ENCODE data around the gene ACMSD. TPM values are rescaled to one million over a fixed set of nuclear protein-coding genes. Genes with fewer than 3 reads are reported as not detected.
A peak's percentile ranks its signal among the peaks of the same experiment; 100 is the strongest.

The ACMSD gene
- total and polyA plus RNA-seq, 2 donors, result not detected

GRCh38 chr2:134924912-134925311 lies 86.5 kb downstream of the ACMSD start:
- Histone ChIP-seq H3K4me3 (ENCODE audit: low read depth, low read length) (no peak overlapping the region), H3K36me3 (ENCODE audit: insufficient read depth) (no peaks in the 10 kb centered on the region), H3K27ac (ENCODE audit: low read depth) (no peak overlapping the region), H3K4me1 (ENCODE audit: insufficient read depth) (peaks cover 4% of the 10 kb centered on the region)
- WGBS, result 97% methylated on average over 1 of the region's 1 CpG
- DNase-seq (ENCODE audit: extremely low spot score), result no peak

- Histone ChIP-seq H3K4me1 (ENCODE audit: insufficient read depth) (peaks cover 4% of the 10 kb centered on the region), H3K36me3 (ENCODE audit: insufficient read depth) (no peaks in the 10 kb centered on the region), H3K27ac (ENCODE audit: low read depth) (no peak overlapping the region), H3K4me3 (ENCODE audit: low read depth, low read length) (no peak overlapping the region)
- no peak for DNase-seq (ENCODE audit: extremely low spot score)
- WGBS, result 73% methylated on average over 3 of the region's 3 CpGs
These were observed 88.0 kb downstream of the ACMSD start for GRCh38 chr2:134926231-134926931.

GRCh38 chr2:134927195-134927594 lies 88.8 kb downstream of the ACMSD start:
- Histone ChIP-seq H3K27ac (ENCODE audit: low read depth) (no peak overlapping the region), H3K4me1 (ENCODE audit: insufficient read depth) (peaks cover 4% of the 10 kb centered on the region), H3K4me3 (ENCODE audit: low read depth, low read length) (no peak overlapping the region), H3K36me3 (ENCODE audit: insufficient read depth) (no peaks in the 10 kb centered on the region)
- WGBS, result 63% methylated on average over 3 of the region's 3 CpGs
- DNase-seq (ENCODE audit: extremely low spot score), result no peak

- Histone ChIP-seq H3K4me1 (ENCODE audit: insufficient read depth) (peaks cover 2% of the 10 kb centered on the region), H3K27ac (ENCODE audit: low read depth) (peak overlapping the region; percentile 56), H3K4me3 (ENCODE audit: low read depth, low read length) (no peak overlapping the region), H3K36me3 (ENCODE audit: insufficient read depth) (no peaks in the 10 kb centered on the region)
- 91% methylated on average over 3 of the region's 3 CpGs for WGBS
- no peak for DNase-seq (ENCODE audit: extremely low spot score)
These were observed 94.6 kb downstream of the ACMSD start for GRCh38 chr2:134932864-134933526.

GRCh38 chr2:134933732-134934131 lies 95.3 kb downstream of the ACMSD start:
- H3K4me1 ChIP-seq (ENCODE audit: insufficient read depth), result peaks cover 2% of the 10 kb centered on the region
- no peak overlapping the region for H3K27ac ChIP-seq (ENCODE audit: low read depth)
- H3K36me3 ChIP-seq (ENCODE audit: insufficient read depth), result no peaks in the 10 kb centered on the region
- DNase-seq (ENCODE audit: extremely low spot score), result no peak
- 95% methylated on average over 1 of the region's 1 CpG for WGBS
- H3K4me3 ChIP-seq (ENCODE audit: low read depth, low read length), result no peak overlapping the region

- Histone ChIP-seq H3K4me3 (ENCODE audit: low read depth, low read length) (no peak overlapping the region), H3K36me3 (ENCODE audit: insufficient read depth) (no peaks in the 10 kb centered on the region), H3K4me1 (ENCODE audit: insufficient read depth) (peaks cover 2% of the 10 kb centered on the region), H3K27ac (ENCODE audit: low read depth) (no peak overlapping the region)
- WGBS, result 47% methylated on average over 2 of the region's 2 CpGs
- no peak for DNase-seq (ENCODE audit: extremely low spot score)
These were observed 95.7 kb downstream of the ACMSD start for GRCh38 chr2:134934150-134934549.

- 36% methylated on average over 1 of the region's 1 CpG for WGBS
- Histone ChIP-seq H3K4me3 (ENCODE audit: low read depth, low read length) (no peak overlapping the region), H3K4me1 (ENCODE audit: insufficient read depth) (peaks cover 2% of the 10 kb centered on the region), H3K27ac (ENCODE audit: low read depth) (no peak overlapping the region), H3K36me3 (ENCODE audit: insufficient read depth) (no peaks in the 10 kb centered on the region)
- no peak for DNase-seq (ENCODE audit: extremely low spot score)
These were observed 96.2 kb downstream of the ACMSD start for GRCh38 chr2:134934641-134935040.

- peak; percentile 47 for DNase-seq (ENCODE audit: extremely low spot score)
- no peak overlapping the region for H3K27ac ChIP-seq (ENCODE audit: low read depth)
- WGBS, result 78% methylated on average over 4 of the region's 4 CpGs
- peaks cover 2% of the 10 kb centered on the region for H3K4me1 ChIP-seq (ENCODE audit: insufficient read depth)
- H3K4me3 ChIP-seq (ENCODE audit: low read depth, low read length), result no peak overlapping the region
- H3K36me3 ChIP-seq (ENCODE audit: insufficient read depth), result peaks cover 2% of the 10 kb centered on the region
These were observed 98.3 kb downstream of the ACMSD start for GRCh38 chr2:134936691-134937090.

GRCh38 chr2:134943540-134943939 lies 105.1 kb downstream of the ACMSD start:
- WGBS, result 84% methylated on average over 2 of the region's 2 CpGs
- no peak for DNase-seq (ENCODE audit: extremely low spot score)
- Histone ChIP-seq H3K4me3 (ENCODE audit: low read depth, low read length) (no peak overlapping the region), H3K27ac (ENCODE audit: low read depth) (no peak overlapping the region), H3K36me3 (ENCODE audit: insufficient read depth) (peaks cover 2% of the 10 kb centered on the region), H3K4me1 (ENCODE audit: insufficient read depth) (no peaks in the 10 kb centered on the region)

- no peak for DNase-seq (ENCODE audit: extremely low spot score)
- Histone ChIP-seq H3K27ac (ENCODE audit: low read depth) (no peak overlapping the region), H3K4me3 (ENCODE audit: low read depth, low read length) (no peak overlapping the region), H3K4me1 (ENCODE audit: insufficient read depth) (no peaks in the 10 kb centered on the region), H3K36me3 (ENCODE audit: insufficient read depth) (peaks cover 4% of the 10 kb centered on the region)
- 61% methylated on average over 1 of the region's 1 CpG for WGBS
These were observed 106.6 kb downstream of the ACMSD start for GRCh38 chr2:134944975-134945374.

- H3K4me3 ChIP-seq (ENCODE audit: low read depth, low read length), result no peak overlapping the region
- H3K36me3 ChIP-seq (ENCODE audit: insufficient read depth), result peaks cover 1% of the 10 kb centered on the region
- WGBS, result 85% methylated on average over 6 of the region's 6 CpGs
- H3K27ac ChIP-seq (ENCODE audit: low read depth), result no peak overlapping the region
- H3K4me1 ChIP-seq (ENCODE audit: insufficient read depth), result no peaks in the 10 kb centered on the region
- DNase-seq (ENCODE audit: extremely low spot score), result no peak
These were observed 107.7 kb downstream of the ACMSD start for GRCh38 chr2:134946073-134946472.

GRCh38 chr2:134949981-134950708 lies 111.7 kb downstream of the ACMSD start:
- 90% methylated on average over 7 of the region's 7 CpGs for WGBS
- Histone ChIP-seq H3K36me3 (ENCODE audit: insufficient read depth) (peaks cover 1% of the 10 kb centered on the region), H3K4me3 (ENCODE audit: low read depth, low read length) (no peak overlapping the region), H3K27ac (ENCODE audit: low read depth) (no peak overlapping the region), H3K4me1 (ENCODE audit: insufficient read depth) (no peaks in the 10 kb centered on the region)
- DNase-seq (ENCODE audit: extremely low spot score), result no peak

- Histone ChIP-seq H3K4me1 (ENCODE audit: insufficient read depth) (no peaks in the 10 kb centered on the region), H3K36me3 (ENCODE audit: insufficient read depth) (peaks cover 1% of the 10 kb centered on the region), H3K27ac (ENCODE audit: low read depth) (no peak overlapping the region), H3K4me3 (ENCODE audit: low read depth, low read length) (no peak overlapping the region)
- DNase-seq (ENCODE audit: extremely low spot score), result no peak
- WGBS, result 79% methylated on average over 2 of the region's 2 CpGs
These were observed 112.5 kb downstream of the ACMSD start for GRCh38 chr2:134950886-134951285.

All from urinary bladder (tissue), 4 donors.